HepG2 (cell line): ENCODE data around the gene NEAT1. TPM values are rescaled to one million over a fixed set of nuclear protein-coding genes. Genes with fewer than 3 reads are reported as not detected.

ENCODE experiments used
- ASH2L ChIP-seq: fragments of 300-600, 200-600 bp; sonication (generic); IDR thresholded peaks from 2 replicates; pipeline ENCODE4 v1.7.0; 2017; ENCODE audit warnings: low read depth, mild to moderate bottlenecking, moderate library complexity, mixed read lengths, low read length; ENCODE audit not compliant: insufficient read length
- CREB1 ChIP-seq, 2 experiments: fragments of 450-650 bp in 1 of 2; IDR thresholded peaks; 2 replicates each; pipeline ENCODE4 v1.6.1; 2016 to 2017; ENCODE audit warnings: control low read depth in 1 of 2, mild to moderate bottlenecking in 1 of 2, missing compliant biosample characterization in 1 of 2, missing genetic modification characterization in 1 of 2
- HOXA7 ChIP-seq: sonication (generic); formaldehyde crosslinking; IDR thresholded peaks from 2 replicates; pipeline ENCODE4 v1.8.1; 2022; ENCODE audit warnings: mild to moderate bottlenecking, missing genetic modification reagents, moderate library complexity
- IRF2 ChIP-seq: IDR thresholded peaks from 2 replicates; pipeline ENCODE4 v1.6.1; 2018; ENCODE audit warnings: missing genetic modification reagents, missing compliant biosample characterization
- ISX ChIP-seq: sonication (generic); formaldehyde crosslinking; conservative IDR thresholded peaks from 2 replicates; pipeline ENCODE4 v1.5.0; 2020; ENCODE audit warnings: missing genetic modification reagents
- NCOA5 ChIP-seq: sonication (generic); formaldehyde crosslinking; IDR thresholded peaks from 2 replicates; pipeline ENCODE4 v1.4.0; 2020; ENCODE audit warnings: missing genetic modification reagents
- NFKBIZ ChIP-seq: IDR thresholded peaks from 2 replicates; pipeline ENCODE4 v1.6.1; 2018; ENCODE audit warnings: missing genetic modification reagents, missing compliant biosample characterization
- RORA ChIP-seq: sonication (generic); formaldehyde crosslinking; IDR thresholded peaks from 2 replicates; pipeline ENCODE4 v1.5.0; 2020; ENCODE audit warnings: mild to moderate bottlenecking, missing genetic modification reagents, moderate library complexity
- TBP ChIP-seq: sonication (generic); formaldehyde crosslinking; IDR thresholded peaks from 2 replicates; pipeline ENCODE4 v1.5.0; 2020; ENCODE audit warnings: missing genetic modification reagents
- ZNF160 ChIP-seq: sonication (generic); formaldehyde crosslinking; IDR thresholded peaks from 2 replicates; pipeline ENCODE4 v1.8.0; 2022; ENCODE audit warnings: mild to moderate bottlenecking, inconsistent platforms, missing genetic modification reagents
- ZNF234 ChIP-seq: sonication (generic); formaldehyde crosslinking; conservative IDR thresholded peaks from 2 replicates; pipeline ENCODE4 v1.5.1; 2020; ENCODE audit warnings: mild to moderate bottlenecking, missing genetic modification reagents
- ZNF607 ChIP-seq: sonication (generic); formaldehyde crosslinking; IDR thresholded peaks from 2 replicates; pipeline ENCODE4 v1.5.1; 2020; ENCODE audit warnings: missing genetic modification reagents, mild to moderate bottlenecking, borderline replicate concordance
- ZNF747 ChIP-seq: sonication (generic); formaldehyde crosslinking; IDR thresholded peaks from 2 replicates; pipeline ENCODE4 v1.8.1; 2023; ENCODE audit warnings: missing genetic modification reagents, mild to moderate bottlenecking, borderline replicate concordance
- ZNF841 ChIP-seq: sonication (generic); formaldehyde crosslinking; IDR thresholded peaks from 2 replicates; pipeline ENCODE4 v1.8.1; 2023; ENCODE audit warnings: missing genetic modification reagents, borderline replicate concordance
- polyA plus RNA-seq, 8 experiments: library from polyadenylated mRNA; depleted of rRNA in 3 of 8; stranded (reverse) in 7 of 8; unstranded in 1 of 8; fragments of >200 nt; fragmentation: Illumina TruSeq in 4 of 8; extraction: Trizol in 4 of 8; gene quantifications; 2 replicates each; pipeline versions ENCODE4 v1.2.1 to v1.2.3, GENCODE V29; 2011 to 2016; ENCODE audit warnings: low read depth in 4 of 8, missing spikeins in 1 of 8, mixed read lengths in 1 of 8; ENCODE audit not compliant: insufficient read depth in 1 of 8
- total RNA-seq, 5 experiments: library from RNA; depleted of rRNA; stranded (reverse); fragments of >200 nt; fragmentation: Illumina TruSeq; extraction: Trizol; gene quantifications; 2 replicates each; pipeline ENCODE4 v1.2.3, GENCODE V29; 2016; ENCODE audit warnings: low read depth in 1 of 5
- TF ChIP-seq, protein P1 (sequence below): sonication (generic); formaldehyde crosslinking; IDR thresholded peaks from 2 replicates; pipeline ENCODE4 v1.9.0; 2022; ENCODE audit warnings: missing genetic modification reagents, mild to moderate bottlenecking, borderline replicate concordance
- TF ChIP-seq, protein P2 (sequence below): sonication (generic); formaldehyde crosslinking; IDR thresholded peaks from 2 replicates; pipeline ENCODE4 v1.4.0; 2020; ENCODE audit warnings: missing genetic modification reagents, borderline replicate concordance
- TF ChIP-seq, protein P3 (sequence below): sonication (generic); formaldehyde crosslinking; IDR thresholded peaks from 2 replicates; pipeline ENCODE4 v1.4.0; 2020; ENCODE audit warnings: mild to moderate bottlenecking, missing genetic modification reagents

NEAT1 gene
- total and polyA plus RNA-seq, 2 of the 13 experiments (the other 11 are each of a cell fraction or from before 2014, with no cell fraction given): 20.5 to 41.2 TPM

DNA sequence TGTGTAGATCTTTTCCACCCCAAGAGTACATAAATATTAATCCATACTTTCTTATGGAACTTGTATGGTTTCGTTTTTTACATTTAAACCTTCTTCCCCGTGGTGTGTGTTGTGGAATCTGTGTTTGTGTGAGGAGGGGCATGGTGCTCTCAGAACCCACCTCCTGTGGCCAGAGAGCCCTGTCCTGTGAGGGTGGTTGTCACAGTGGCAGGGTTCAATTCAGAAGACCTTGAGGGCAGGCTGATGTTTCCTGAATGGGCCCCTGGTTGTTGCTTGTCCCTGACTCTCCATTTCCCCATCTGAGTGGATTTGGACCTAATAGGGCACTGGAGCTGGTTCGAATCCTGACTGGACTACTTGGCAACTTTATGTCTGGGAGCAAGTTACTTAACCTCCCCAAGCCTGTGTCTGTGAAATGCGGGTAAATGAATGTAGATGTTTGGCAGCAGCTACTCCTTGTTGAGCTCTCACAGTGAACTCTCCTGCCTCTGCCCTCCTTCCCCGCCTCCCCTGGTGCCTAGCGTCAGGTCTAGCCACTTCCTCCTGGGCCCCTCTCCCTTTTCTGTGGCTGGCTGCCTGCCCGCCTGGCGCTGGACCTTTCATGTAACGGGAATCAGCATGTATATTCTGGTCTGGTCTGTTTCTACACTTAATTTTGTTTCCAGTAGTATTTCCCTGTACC, 7.3 kb downstream of the NEAT1 start (continued):
- TF ChIP-seq, protein P1, sequence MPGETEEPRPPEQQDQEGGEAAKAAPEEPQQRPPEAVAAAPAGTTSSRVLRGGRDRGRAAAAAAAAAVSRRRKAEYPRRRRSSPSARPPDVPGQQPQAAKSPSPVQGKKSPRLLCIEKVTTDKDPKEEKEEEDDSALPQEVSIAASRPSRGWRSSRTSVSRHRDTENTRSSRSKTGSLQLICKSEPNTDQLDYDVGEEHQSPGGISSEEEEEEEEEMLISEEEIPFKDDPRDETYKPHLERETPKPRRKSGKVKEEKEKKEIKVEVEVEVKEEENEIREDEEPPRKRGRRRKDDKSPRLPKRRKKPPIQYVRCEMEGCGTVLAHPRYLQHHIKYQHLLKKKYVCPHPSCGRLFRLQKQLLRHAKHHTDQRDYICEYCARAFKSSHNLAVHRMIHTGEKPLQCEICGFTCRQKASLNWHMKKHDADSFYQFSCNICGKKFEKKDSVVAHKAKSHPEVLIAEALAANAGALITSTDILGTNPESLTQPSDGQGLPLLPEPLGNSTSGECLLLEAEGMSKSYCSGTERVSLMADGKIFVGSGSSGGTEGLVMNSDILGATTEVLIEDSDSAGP (CRISPR knock-in tag): no peak
- TF ChIP-seq TBP (CRISPR knock-in tag) (no peak), ZNF160 (CRISPR knock-in tag) (no peak), CREB1 (IDR thresholded peaks at IDR 0.05) (no peak), CREB1 (CRISPR knock-in tag; IDR thresholded peaks at IDR 0.05) (no peak), NCOA5 (CRISPR knock-in tag) (no peak), ISX (CRISPR knock-in tag) (no peak), ZNF747 (CRISPR knock-in tag) (no peak), ZNF607 (no peak), ZNF841 (CRISPR knock-in tag) (no peak), RORA (CRISPR knock-in tag) (no peak), IRF2 (CRISPR knock-in tag) (no peak), HOXA7 (CRISPR knock-in tag) (no peak), ZNF234 (no peak), NFKBIZ (no peak), ASH2L (no peak)
- TF ChIP-seq, protein P2, sequence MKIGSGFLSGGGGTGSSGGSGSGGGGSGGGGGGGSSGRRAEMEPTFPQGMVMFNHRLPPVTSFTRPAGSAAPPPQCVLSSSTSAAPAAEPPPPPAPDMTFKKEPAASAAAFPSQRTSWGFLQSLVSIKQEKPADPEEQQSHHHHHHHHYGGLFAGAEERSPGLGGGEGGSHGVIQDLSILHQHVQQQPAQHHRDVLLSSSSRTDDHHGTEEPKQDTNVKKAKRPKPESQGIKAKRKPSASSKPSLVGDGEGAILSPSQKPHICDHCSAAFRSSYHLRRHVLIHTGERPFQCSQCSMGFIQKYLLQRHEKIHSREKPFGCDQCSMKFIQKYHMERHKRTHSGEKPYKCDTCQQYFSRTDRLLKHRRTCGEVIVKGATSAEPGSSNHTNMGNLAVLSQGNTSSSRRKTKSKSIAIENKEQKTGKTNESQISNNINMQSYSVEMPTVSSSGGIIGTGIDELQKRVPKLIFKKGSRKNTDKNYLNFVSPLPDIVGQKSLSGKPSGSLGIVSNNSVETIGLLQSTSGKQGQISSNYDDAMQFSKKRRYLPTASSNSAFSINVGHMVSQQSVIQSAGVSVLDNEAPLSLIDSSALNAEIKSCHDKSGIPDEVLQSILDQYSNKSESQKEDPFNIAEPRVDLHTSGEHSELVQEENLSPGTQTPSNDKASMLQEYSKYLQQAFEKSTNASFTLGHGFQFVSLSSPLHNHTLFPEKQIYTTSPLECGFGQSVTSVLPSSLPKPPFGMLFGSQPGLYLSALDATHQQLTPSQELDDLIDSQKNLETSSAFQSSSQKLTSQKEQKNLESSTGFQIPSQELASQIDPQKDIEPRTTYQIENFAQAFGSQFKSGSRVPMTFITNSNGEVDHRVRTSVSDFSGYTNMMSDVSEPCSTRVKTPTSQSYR: no peak
- TF ChIP-seq, protein P3, sequence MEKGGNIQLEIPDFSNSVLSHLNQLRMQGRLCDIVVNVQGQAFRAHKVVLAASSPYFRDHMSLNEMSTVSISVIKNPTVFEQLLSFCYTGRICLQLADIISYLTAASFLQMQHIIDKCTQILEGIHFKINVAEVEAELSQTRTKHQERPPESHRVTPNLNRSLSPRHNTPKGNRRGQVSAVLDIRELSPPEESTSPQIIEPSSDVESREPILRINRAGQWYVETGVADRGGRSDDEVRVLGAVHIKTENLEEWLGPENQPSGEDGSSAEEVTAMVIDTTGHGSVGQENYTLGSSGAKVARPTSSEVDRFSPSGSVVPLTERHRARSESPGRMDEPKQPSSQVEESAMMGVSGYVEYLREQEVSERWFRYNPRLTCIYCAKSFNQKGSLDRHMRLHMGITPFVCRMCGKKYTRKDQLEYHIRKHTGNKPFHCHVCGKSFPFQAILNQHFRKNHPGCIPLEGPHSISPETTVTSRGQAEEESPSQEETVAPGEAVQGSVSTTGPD (CRISPR knock-in tag): no peak
